Activated CD4-positive, alpha-beta T cell treated with anti-CD3 and anti-CD28 coated beads, Interleukin-2, amount 50 U/mL, for 1 hour (primary cell): ENCODE results near the gene SNX24.

Source experiments
- DNase-seq: peaks from one replicate; pipeline ENCODE4 v3.0.0-alpha.2; 2020

The SNX24 gene

DNA sequence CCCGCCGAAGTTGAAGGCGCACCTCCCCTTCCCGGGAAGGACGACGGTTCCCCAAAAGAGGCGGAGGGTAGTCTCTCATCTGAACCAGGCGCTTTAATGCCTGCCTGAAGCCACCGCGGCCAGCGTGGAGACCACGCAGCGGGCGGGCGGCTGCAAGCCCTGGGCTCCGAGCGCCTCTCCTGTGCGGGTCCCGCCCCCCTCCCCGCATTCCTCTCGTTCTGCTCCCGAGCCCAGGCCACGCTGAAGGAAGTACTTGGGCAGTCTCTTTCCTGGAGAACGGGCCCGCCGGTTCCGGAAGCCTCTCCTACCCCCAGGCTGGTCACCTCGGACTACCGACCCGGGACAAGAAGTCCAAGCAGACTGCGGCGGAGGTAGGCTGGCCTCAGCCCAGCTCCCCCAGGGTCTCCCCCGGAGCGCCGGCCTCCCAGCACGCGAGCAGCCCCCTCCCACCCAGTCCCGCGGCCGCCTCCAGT is 190.5 kb downstream of the SNX24 start:
- no peak for DNase-seq

- no peak for DNase-seq
Observed at GRCh38 chr5:123036391-123037103, 191.1 kb downstream of the SNX24 start, which contains the start of gene PPIC. Gene PPIC (minus strand): TSS chr5:123036725. CDS start chr5:123036625, 100 bp downstream.

DNA sequence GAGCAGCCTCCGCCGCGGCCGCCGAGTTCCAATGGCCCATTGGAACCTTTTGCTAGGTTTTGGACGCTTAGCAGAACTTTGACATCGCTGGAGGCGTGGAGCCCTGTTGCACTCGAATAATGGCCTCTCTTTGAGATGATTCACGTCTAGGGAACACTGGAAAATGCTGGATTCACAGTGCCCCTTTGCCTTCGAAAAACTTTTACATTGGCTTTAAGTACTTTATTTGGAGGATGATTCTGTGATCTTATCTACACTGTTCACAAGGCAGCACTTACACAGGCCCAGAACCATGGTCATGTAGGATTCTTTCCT is 191.6 kb downstream of the SNX24 start:
- no peak for DNase-seq

GRCh38 chr5:123039673-123040072 is 194.3 kb downstream of the SNX24 start:
- no peak for DNase-seq

DNA sequence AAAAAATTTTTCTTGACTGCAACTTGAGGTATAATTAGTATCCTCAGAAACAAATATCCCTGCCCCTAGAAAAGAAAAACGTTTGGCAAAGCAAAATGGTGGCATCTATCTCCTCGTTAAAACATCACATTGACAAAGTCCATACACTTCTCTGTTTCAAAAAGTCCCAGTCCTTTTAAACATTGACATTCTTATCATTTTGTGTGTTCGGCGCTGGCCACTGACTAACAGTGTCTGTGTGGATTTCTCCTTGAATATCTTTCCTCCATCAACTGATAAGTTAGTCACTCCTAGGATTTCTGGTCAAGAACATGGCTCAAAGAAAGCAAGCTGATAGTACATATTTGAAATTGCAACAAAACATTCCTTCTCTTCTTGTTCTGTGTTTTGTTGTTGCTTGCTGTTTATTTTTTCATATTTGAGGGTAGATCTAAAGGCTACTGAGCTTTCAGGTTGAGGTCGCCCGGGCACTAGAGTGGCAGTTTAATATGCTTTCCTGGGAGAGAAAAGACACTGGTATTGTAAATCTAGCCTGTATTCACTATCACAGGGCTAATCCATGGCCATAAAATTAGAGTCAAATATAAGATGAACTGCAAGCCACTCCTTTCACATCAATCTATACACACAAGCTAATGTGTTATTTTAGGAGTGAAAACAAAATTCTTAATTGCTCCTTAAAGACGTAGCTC is 199.7 kb downstream of the SNX24 start:
- no peak for DNase-seq

GRCh38 chr5:123046222-123046621 is 200.8 kb downstream of the SNX24 start:
- no peak for DNase-seq

GRCh38 chr5:123047706-123048105 is 202.3 kb downstream of the SNX24 start:
- DNase-seq, result no peak

- DNase-seq, result no peak
Observed at GRCh38 chr5:123051206-123051605, 205.8 kb downstream of the SNX24 start.
